HEK293 (cell line): ENCODE data around the gene PLEKHG5.

Experiments
- CTCF ChIA-PET: fragments of 350-600 bp; formaldehyde crosslinking; extraction: SDS; loops from one replicate; lab custom pipeline; 2021; ENCODE audit warnings: antibody characterized with exemption; lab: Yijun Ruan, JAX
- POLR2A ChIA-PET: fragments of 300-600 bp; formaldehyde crosslinking; extraction: SDS; loops from one replicate; lab custom pipeline; 2020; ENCODE audit warnings: antibody characterized with exemption, inconsistent platforms; lab: Yijun Ruan, JAX
- H3K27ac ChIP-seq: fragments of 200-500 bp; sonication (Bioruptor generic); 2 replicates; pipeline ENCODE4 v1.5.1; 2014; ENCODE audit warnings: low read depth, low read length, control low read depth, inconsistent platforms; ENCODE audit errors: extremely low read depth
- H3K36me3 ChIP-seq, 2 experiments: fragments of 200-500 bp in 1 of 2; sonication (Bioruptor generic) in 1 of 2; 1 replicate in 1 of 2; 2 replicates in 1 of 2; pipeline ENCODE4 v1.5.1; 2014 to 2017; ENCODE audit warnings: inconsistent platforms in 2 of 2, low read length in 2 of 2; ENCODE audit not compliant: control insufficient read depth in 2 of 2, insufficient read depth in 1 of 2
- H3K4me1 ChIP-seq: fragments of 200-500 bp; sonication (Bioruptor generic); 2 replicates; pipeline ENCODE4 v1.5.1; 2014; ENCODE audit warnings: mild to moderate bottlenecking, low read length, inconsistent platforms; ENCODE audit not compliant: control insufficient read depth, insufficient read depth
- H3K4me3 ChIP-seq: 2 replicates; pipeline ENCODE4 v1.5.1; 2011; ENCODE audit warnings: low read depth, mild to moderate bottlenecking, control low read depth, low read length, moderate library complexity
- H3K9me3 ChIP-seq: fragments of 200-500 bp; sonication (Bioruptor generic); 2 replicates; pipeline ENCODE4 v1.5.1; 2014; ENCODE audit warnings: low read depth, low read length, inconsistent platforms; ENCODE audit not compliant: control insufficient read depth, insufficient read depth
- EGR2 ChIP-seq: fragments of 450-650 bp; formaldehyde crosslinking; IDR thresholded peaks from 2 replicates; pipeline ENCODE4 v1.5.1; 2016; ENCODE audit warnings: low read depth, missing biosample characterization, missing genetic modification characterization
- HOXA7 ChIP-seq: sonication (generic); formaldehyde crosslinking; IDR thresholded peaks from 2 replicates; pipeline ENCODE4 v1.8.1; 2022; ENCODE audit warnings: missing genetic modification reagents, borderline replicate concordance
- KLF9 ChIP-seq: fragments of 450-650 bp; formaldehyde crosslinking; IDR thresholded peaks from 2 replicates; pipeline ENCODE4 v1.5.1; 2016; ENCODE audit warnings: missing biosample characterization, missing genetic modification characterization, low read depth
- TCF7L2 ChIP-seq: IDR thresholded peaks from 2 replicates; pipeline ENCODE4 v1.6.1; 2011; ENCODE audit warnings: low read depth, mild to moderate bottlenecking, inconsistent platforms, low read length, moderate library complexity, borderline replicate concordance
- ZBTB17 ChIP-seq: fragments of 450-650 bp; formaldehyde crosslinking; IDR thresholded peaks from 2 replicates; pipeline ENCODE4 v1.5.1; 2016; ENCODE audit warnings: missing biosample characterization, missing genetic modification characterization
- ZBTB44 ChIP-seq: fragments of 450-650 bp; IDR thresholded peaks from 2 replicates; pipeline ENCODE4 v1.5.1; 2018; ENCODE audit warnings: missing biosample characterization, mild to moderate bottlenecking, missing genetic modification characterization
- ZBTB7A ChIP-seq: fragments of 450-650 bp; formaldehyde crosslinking; IDR thresholded peaks from 2 replicates; pipeline ENCODE4 v1.5.1; 2016; ENCODE audit warnings: low read depth, missing biosample characterization, missing genetic modification characterization
- ZBTB8A ChIP-seq: fragments of 450-650 bp; formaldehyde crosslinking; IDR thresholded peaks from 2 replicates; pipeline ENCODE4 v1.5.1; 2016; ENCODE audit warnings: missing biosample characterization, missing genetic modification characterization
- ZFHX2 ChIP-seq: fragments of 450-650 bp; formaldehyde crosslinking; conservative IDR thresholded peaks from 2 replicates; pipeline ENCODE4 v1.5.1; 2016; ENCODE audit warnings: missing biosample characterization, missing genetic modification characterization
- ZFP3 ChIP-seq: fragments of 450-650 bp; formaldehyde crosslinking; IDR thresholded peaks from 2 replicates; pipeline ENCODE4 v1.5.1; 2016; ENCODE audit warnings: low read depth, missing biosample characterization, missing genetic modification characterization
- ZNF138 ChIP-seq: fragments of 450-650 bp; formaldehyde crosslinking; IDR thresholded peaks from 2 replicates; pipeline ENCODE4 v1.5.1; 2016; ENCODE audit warnings: missing biosample characterization, missing genetic modification characterization, borderline replicate concordance
- ZNF211 ChIP-seq: fragments of 450-650 bp; formaldehyde crosslinking; IDR thresholded peaks from 2 replicates; pipeline ENCODE4 v1.5.1; 2016; ENCODE audit warnings: low read depth, missing biosample characterization, missing genetic modification characterization
- ZNF324 ChIP-seq: fragments of 450-650 bp; formaldehyde crosslinking; IDR thresholded peaks from 2 replicates; pipeline ENCODE4 v1.5.1; 2016; ENCODE audit warnings: missing biosample characterization, missing genetic modification characterization
- ZNF501 ChIP-seq: fragments of 450-650 bp; formaldehyde crosslinking; IDR thresholded peaks from 2 replicates; pipeline ENCODE4 v1.5.1; 2016; ENCODE audit warnings: missing biosample characterization, missing genetic modification characterization
- ZNF521 ChIP-seq: fragments of 450-650 bp; formaldehyde crosslinking; IDR thresholded peaks from 2 replicates; pipeline ENCODE4 v1.5.1; 2017; ENCODE audit warnings: missing biosample characterization, mild to moderate bottlenecking, missing genetic modification characterization
- ZNF571 ChIP-seq: fragments of 450-650 bp; formaldehyde crosslinking; IDR thresholded peaks from 2 replicates; pipeline ENCODE4 v1.5.0; 2017; ENCODE audit warnings: missing biosample characterization, missing genetic modification characterization
- ZNF596 ChIP-seq: fragments of 450-650 bp; IDR thresholded peaks from 2 replicates; pipeline ENCODE4 v1.5.0; 2018; ENCODE audit warnings: missing biosample characterization, mild to moderate bottlenecking, missing genetic modification characterization, moderate library complexity
- ZNF626 ChIP-seq: fragments of 450-650 bp; sonication (Bioruptor Pico); formaldehyde crosslinking; IDR thresholded peaks from 2 replicates; pipeline ENCODE4 v1.5.1; 2018; ENCODE audit warnings: missing biosample characterization, missing genetic modification characterization, inconsistent platforms
- ZNF747 ChIP-seq: fragments of 450-650 bp; formaldehyde crosslinking; IDR thresholded peaks from 2 replicates; pipeline ENCODE4 v1.5.1; 2016; ENCODE audit warnings: missing biosample characterization, missing genetic modification characterization
- ZNF76 ChIP-seq: fragments of 450-650 bp; formaldehyde crosslinking; IDR thresholded peaks from 2 replicates; pipeline ENCODE4; 2016; ENCODE audit warnings: low read depth, missing biosample characterization, missing genetic modification characterization, borderline replicate concordance
- ZNF768 ChIP-seq: fragments of 450-650 bp; formaldehyde crosslinking; IDR thresholded peaks from 2 replicates; pipeline ENCODE4 v1.5.1; 2018; ENCODE audit warnings: missing biosample characterization, mild to moderate bottlenecking, missing genetic modification characterization
- ZNF777 ChIP-seq: fragments of 450-650 bp; formaldehyde crosslinking; IDR thresholded peaks from 2 replicates; pipeline ENCODE4 v1.5.1; 2017; ENCODE audit warnings: missing biosample characterization, missing genetic modification characterization, borderline replicate concordance
- ZSCAN30 ChIP-seq: fragments of 450-650 bp; IDR thresholded peaks from 2 replicates; pipeline ENCODE4 v1.5.1; 2018; ENCODE audit warnings: missing biosample characterization, mild to moderate bottlenecking, missing genetic modification characterization, moderate library complexity

The PLEKHG5 gene

GRCh38 chr1:6511056-6511455 is 19.6 kb upstream of the PLEKHG5 start:
- no peaks in the 10 kb centered on the region for H3K4me1 ChIP-seq
- POLR2A ChIA-PET, result no interaction called here

GRCh38 chr1:6510493-6510892 is 19.0 kb upstream of the PLEKHG5 start:
- Histone ChIP-seq H3K36me3 (no peaks in the 10 kb centered on the region), H3K9me3 (no peaks in the 10 kb centered on the region), H3K4me3 (no peak overlapping the region), H3K4me1 (no peaks in the 10 kb centered on the region), H3K27ac (no peak overlapping the region)
- POLR2A ChIA-PET, result no interaction called here
- TF ChIP-seq ZNF76 (tag by site-specific recombination) (no peak), KLF9 (tag by site-specific recombination) (no peak), ZNF596 (tag by site-specific recombination) (no peak), ZSCAN30 (tag by site-specific recombination) (no peak), ZNF777 (no peak), HOXA7 (CRISPR knock-in tag) (no peak), ZFP3 (no peak), ZNF501 (no peak), ZBTB8A (tag by site-specific recombination) (no peak), ZNF626 (no peak)
- CTCF ChIA-PET, result no interaction called here

More at GRCh38 chr1:6511056-6511455, 19.6 kb upstream of the PLEKHG5 start:
- no peaks in the 10 kb centered on the region for H3K36me3 ChIP-seq
- CTCF ChIA-PET, result no interaction called here
- H3K4me3 ChIP-seq, result no peak overlapping the region
- H3K9me3 ChIP-seq, result no peaks in the 10 kb centered on the region
- TF ChIP-seq ZNF501 (no peak), ZNF138 (tag by site-specific recombination) (no peak)
- no peak overlapping the region for H3K27ac ChIP-seq

GRCh38 chr1:6509919-6510291 is 18.4 kb upstream of the PLEKHG5 start:
- Histone ChIP-seq H3K9me3 (no peaks in the 10 kb centered on the region), H3K4me3 (no peak overlapping the region), H3K27ac (no peak overlapping the region), H3K36me3 (no peaks in the 10 kb centered on the region), H3K4me1 (no peaks in the 10 kb centered on the region)
- ChIA-PET POLR2A (no interaction called here), CTCF (no interaction called here)
- no peak for TF ChIP-seq ZNF571 (tag by site-specific recombination)
- TF ChIP-seq ZNF76 (tag by site-specific recombination), result no peak
- TF ChIP-seq ZNF324 (tag by site-specific recombination), result no peak
- TF ChIP-seq ZBTB17 (tag by site-specific recombination), result no peak
- TF ChIP-seq ZBTB44 (tag by site-specific recombination), result no peak
- no peak for TF ChIP-seq ZNF768
- TF ChIP-seq EGR2, result peak; percentile 39; the same call in 1 of the 2 replicates
- no peak for TF ChIP-seq ZNF626
- TF ChIP-seq ZNF747, result no peak
- TF ChIP-seq ZNF521 (tag by site-specific recombination), result no peak
- no peak for TF ChIP-seq ZBTB7A
- TF ChIP-seq ZNF211, result no peak
- TF ChIP-seq TCF7L2, result no peak
- peak; percentile 60 for TF ChIP-seq ZFHX2
